A204.1 (cell line): ENCODE results near the gene LUC7L2.
"Not testable (repeated sequence)": the region's sequence is repeated elsewhere in the genome, so short reads cannot be mapped to it uniquely, and the experiment has no call there.

ENCODE experiments used
- FAIRE-seq: peaks from 2 replicates; lab custom pipeline; 2012; peaks lifted over from hg19 to GRCh38; lab: Jason Lieb, UNC

The LUC7L2 gene

DNA sequence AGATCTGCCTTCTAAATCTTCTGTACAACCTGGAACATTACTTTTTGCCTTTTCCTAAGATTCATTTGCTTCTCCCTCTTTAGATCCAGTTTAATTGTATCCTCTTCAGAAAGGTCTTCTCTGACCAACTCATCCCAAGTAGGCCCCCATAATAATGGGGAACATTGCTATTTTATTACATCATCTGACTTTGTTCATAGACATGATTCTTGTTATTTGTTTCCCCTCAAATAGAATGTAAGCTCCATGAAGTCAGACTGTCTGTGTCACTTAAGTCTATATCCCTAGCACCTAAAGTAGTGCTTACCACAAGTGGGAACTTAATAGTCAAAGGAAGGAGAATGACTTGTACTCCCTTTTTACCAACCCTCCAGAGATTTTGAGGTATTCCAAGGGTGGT, 37.5 kb downstream of the LUC7L2 start:
- FAIRE-seq: no peak

DNA sequence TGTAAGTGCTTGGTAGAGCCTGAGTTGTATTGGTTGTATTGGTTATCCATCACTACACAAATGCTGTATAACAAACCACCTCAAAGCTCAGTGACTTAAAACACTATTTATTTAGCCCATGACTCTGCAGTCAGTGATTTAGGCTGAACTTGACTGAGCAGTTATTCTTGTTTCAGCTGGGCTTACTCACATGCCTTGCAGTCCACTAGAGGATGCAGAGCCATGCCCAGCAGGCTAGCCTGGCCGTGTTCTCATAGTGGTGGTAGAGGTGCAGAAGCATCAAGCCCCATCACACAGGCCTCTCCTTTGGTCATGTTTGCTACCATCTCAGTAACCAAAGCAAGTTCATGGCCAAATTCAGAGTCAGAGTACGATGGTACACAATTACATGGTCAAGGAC, 43.9 kb downstream of the LUC7L2 start:
- FAIRE-seq: no peak

- peak; percentile 64 for FAIRE-seq
These were observed 47.9 kb downstream of the LUC7L2 start for GRCh38 chr7:139407555-139407954.

DNA sequence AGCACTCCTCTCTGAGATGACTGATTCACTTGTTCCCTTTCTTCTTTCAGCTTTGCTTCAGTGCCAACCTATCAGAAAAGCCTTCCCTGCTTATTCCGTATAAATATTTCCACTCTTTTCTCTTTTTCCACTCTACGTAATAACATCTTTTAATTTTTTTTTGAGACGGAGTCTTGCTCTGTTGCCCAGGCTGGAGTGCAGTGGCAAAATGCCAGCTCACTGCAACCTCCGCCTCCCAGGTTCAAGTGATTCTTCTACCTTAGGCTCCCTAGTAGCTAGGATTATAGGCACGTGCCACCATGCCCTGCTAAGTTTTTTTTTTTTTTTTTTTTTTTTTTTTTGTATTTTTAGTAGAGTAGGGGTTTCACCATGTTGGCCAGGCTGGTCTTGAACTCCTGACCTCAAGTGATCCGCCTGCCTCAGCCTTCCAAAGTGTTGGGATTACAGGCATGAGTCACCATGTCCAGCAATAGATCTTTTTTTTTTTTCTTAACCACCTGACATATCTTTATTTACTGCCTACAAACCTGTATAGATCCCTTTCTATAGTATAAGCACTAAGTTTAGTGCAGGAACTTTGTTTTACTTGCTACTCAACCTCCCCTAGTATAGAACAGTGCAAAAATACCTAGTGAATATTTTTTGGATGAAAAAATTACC, 55.2 kb downstream of the LUC7L2 start:
- FAIRE-seq: not testable (repeated sequence)

- no peak for FAIRE-seq
These were observed 56.7 kb downstream of the LUC7L2 start for GRCh38 chr7:139416405-139416804.

DNA sequence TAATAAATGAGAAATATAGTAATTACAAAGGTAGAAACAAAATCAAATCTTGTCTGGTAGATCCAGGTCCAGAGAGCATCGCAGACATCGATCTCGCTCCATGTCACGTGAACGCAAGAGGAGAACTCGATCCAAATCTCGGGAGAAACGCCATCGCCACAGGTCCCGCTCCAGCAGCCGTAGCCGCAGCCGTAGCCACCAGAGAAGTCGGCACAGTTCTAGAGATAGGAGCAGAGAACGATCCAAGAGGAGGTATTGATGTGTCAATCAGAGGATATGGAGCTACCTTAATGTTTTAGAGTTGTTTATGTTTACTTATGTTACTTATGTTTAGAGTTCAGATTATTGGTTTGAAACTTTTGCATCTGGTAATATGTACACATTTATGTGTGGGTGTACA, 57.8 kb downstream of the LUC7L2 start:
- no peak for FAIRE-seq

DNA sequence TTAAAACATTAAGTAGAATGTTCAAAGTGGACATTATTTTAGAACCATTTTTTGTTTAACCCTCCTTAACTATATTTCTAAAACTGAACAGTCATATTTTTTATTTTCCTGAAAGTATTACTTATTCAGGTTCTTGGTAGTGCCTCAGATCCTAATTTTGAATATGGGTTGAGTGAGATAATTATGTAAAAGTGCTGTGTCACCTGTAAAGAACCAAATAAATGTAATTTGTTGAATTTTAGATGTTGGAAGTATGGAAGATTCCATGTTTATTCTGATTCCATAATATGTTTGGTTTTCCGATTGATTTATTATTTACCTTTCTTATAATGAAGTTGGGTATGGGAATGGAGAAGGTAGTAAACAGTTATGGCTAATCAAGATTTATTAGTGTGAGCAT, 61.4 kb downstream of the LUC7L2 start:
- FAIRE-seq: no peak

GRCh38 chr7:139422126-139422525, 62.4 kb downstream of the LUC7L2 start:
- no peak for FAIRE-seq

DNA sequence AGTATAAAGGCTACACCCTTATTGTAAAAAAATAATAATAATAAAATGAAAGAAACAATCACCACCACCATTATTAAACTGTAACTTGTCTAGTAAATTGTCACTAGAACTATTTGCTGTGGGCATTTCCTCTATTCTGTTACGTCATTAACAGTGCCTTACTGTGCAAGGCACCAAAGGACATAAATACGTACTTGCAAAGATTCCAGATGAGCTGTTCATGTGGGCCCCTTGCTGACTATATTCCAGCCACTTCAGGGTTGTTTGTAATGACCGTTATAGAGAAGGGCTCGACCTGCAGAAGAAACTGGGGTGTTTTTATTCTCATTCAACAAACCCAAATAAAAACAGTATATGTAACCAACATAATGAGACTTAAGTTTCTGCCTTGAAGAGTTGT, 63.4 kb downstream of the LUC7L2 start:
- FAIRE-seq: no peak

DNA sequence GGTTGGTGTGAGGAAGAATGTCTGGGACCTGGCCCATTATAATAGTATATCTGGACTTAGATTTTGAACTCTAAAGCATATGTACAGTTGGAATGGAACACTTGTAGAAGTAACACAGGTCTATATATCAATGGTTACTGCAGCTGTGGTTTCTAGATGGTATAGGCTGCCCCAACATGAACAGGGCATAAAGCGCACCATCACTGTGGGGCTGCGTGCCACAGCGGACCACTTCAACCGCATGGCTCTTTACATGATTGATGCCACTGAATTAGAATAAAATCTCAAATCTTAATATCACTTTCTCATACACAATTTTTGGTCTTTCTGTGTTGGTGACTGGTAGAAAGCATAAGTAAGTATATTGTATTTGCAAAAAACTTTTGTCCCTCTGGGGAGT, 64.3 kb downstream of the LUC7L2 start:
- FAIRE-seq: no peak

GRCh38 chr7:139425701-139426100, 66.0 kb downstream of the LUC7L2 start:
- FAIRE-seq: not testable (repeated sequence)

GRCh38 chr7:139426258-139427028, 66.7 kb downstream of the LUC7L2 start:
- FAIRE-seq: no peak

DNA sequence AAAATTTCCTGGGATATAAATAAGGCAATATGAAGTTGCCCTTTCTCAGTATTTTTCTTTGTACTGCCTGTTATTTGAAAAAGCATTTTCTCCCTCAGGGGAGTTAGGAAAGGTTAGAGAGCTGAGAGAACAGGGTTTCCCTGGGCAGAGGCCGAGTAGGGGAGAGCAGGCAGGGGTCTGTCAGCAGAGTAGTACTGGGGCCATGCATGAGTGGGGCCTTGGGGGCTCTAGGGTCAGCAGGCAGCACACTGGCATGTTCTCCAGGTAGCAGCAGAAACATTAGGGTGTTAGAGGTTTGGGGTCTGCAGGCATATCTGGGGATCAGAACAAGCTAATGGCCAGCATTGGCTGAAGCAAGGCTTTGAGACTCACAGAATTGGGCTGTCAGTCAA, 67.3 kb downstream of the LUC7L2 start:
- no peak for FAIRE-seq

DNA sequence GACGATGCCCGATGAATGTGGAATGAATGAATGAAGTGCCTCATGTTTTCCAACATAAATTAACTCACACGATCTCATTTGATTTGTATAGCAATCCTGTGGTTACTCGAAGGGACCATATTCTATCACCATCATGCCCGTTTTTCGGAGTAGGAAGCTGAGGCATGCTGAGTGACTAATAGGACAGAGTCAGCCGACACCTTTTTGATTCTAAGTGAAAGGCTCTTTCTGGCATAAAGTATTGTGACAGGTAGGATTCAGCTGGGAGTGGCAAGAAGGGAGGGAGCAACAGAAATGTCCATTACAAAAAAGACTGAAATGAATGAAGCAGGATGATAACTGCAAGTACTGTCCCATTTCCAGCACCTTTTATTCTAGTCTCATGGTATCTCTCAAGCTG, 68.1 kb downstream of the LUC7L2 start:
- no peak for FAIRE-seq

- FAIRE-seq: not testable (repeated sequence)
These were observed 70.0 kb downstream of the LUC7L2 start for GRCh38 chr7:139429735-139430134.

- no peak for FAIRE-seq
These were observed 70.7 kb downstream of the LUC7L2 start for GRCh38 chr7:139430443-139430842.

- FAIRE-seq: no peak
These were observed 71.3 kb downstream of the LUC7L2 start for GRCh38 chr7:139431010-139431409.

- no peak for FAIRE-seq
These were observed 71.8 kb downstream of the LUC7L2 start for GRCh38 chr7:139431459-139431858.

- no peak for FAIRE-seq
These were observed 77.1 kb downstream of the LUC7L2 start for GRCh38 chr7:139436806-139437205.

DNA sequence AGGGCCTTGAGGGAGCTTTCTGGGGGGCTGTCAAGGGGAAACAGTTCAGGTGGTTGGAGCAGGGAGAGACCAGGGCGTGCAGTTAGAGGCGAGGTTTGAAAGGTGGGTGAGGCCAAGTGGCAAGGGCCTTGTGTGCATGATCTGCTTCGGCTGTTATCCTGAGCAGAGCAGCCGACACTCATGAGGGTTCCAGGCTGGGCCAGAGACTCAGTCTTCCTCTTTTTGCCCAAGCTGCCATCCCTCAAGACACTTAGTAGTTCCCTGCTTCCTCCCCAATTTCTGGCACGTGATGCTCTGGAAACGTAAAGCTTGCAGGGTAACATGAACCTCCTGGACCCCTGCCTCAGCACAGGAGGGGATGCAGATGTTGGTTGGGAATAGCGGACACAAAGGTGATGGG, 79.7 kb downstream of the LUC7L2 start:
- no peak for FAIRE-seq

GRCh38 chr7:139441961-139442360, 82.3 kb downstream of the LUC7L2 start:
- FAIRE-seq: no peak

DNA sequence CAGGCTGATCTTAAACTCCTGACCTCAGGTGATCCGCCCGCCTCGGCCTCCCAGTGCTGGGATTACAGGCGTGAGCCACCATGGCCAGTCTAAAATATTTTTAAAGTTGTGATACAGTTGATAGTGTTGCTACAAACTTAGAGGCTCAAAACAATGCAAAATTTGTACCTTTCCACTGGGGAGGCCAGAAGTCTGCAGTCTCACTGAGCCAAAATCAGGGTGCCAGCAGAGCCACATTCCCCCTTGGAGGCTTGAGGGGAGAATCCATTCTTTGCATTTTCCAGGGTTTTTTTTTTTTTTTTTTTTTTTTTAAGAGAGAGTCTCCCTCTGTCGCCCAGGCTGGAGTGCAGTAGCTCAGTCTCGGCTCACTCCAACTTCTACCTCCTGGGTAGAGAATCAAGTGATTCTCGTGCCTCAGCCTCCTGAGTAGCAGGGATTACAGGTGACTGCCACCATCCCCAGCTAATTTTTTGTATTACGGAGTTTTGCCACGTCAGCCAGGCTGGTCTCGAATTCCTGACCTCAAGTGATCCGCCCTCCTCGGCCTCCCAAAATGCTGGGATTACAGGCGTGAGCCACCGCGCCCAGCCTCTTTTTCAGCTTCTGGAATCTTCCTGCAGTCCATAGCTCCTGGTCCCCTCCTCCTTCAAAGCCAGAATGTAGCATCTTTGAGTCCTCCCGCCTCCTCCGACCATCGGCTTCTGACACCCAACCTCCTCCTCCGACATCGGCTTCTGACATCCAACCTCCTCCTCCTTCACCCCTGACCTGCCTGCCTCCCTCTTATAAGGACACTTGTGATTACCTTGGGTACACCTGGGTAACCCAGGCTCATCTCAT, 86.6 kb downstream of the LUC7L2 start:
- no peak for FAIRE-seq

- no peak for FAIRE-seq
These were observed 91.2 kb downstream of the LUC7L2 start for GRCh38 chr7:139450851-139451250.
